ENCODE measurements around the gene BOD1.

BOD1 gene

DNA sequence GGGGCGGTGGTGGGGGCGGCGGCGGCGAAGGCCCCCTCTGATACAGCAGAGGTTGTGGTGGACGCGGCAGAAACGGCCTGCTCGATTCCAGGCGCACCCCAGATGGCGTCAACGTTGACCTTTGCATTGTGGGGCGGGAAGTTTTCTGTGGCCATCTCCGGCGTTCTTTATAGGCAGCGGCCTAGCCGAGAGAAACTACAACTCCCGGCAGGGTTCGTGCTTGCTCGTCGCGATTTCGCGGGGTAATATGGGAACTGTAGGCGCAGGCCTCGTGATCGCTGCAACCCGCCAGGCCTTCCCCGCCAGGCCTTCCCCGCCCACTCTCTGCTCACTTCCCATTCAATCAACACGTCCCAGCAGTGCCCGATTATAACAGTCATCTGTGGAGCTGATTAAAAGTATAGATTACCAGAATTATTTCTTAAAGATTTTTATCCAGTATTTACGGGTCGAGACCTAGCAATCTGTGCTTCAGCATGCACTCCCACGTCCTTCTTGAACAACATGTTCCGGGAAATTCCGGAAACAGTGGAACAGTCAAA, at the start of gene BOD1:
Gene BOD1, minus strand, starts transcription at position 74 of the 542 bp plus-strand sequence. CDS start 214 bp downstream, outside the sequence.
- peak; percentile 83 to 96 for DNase-seq (ENCODE audit: low read depth in 1 of 2, low spot score in 1 of 2)

DNA sequence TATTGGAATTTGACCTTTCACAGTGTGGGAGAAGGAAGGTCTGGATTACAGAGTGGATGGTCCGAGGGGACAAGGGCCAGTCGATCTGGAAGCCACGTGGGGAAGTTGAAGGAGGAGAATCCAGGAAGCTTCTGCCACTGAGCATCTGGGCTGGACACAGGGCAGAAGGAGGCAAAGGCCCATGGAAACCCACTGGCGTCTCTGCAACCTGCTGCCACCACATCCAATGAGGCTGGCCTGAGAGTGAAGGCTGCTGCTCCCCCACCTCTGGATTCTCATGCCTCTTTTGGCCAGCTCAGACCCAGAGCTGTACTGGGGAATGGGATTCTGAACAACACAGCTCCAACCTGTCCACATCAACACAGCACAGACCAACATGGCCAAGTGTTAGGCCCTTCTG, 48.9 kb upstream of the BOD1 start:
- no peak for DNase-seq (ENCODE audit: low read depth in 1 of 2, low spot score in 1 of 2)

- DNase-seq (ENCODE audit: low read depth in 1 of 2, low spot score in 1 of 2): no peak
These were observed 47.7 kb upstream of the BOD1 start for GRCh38 chr5:173664154-173664526.

DNA sequence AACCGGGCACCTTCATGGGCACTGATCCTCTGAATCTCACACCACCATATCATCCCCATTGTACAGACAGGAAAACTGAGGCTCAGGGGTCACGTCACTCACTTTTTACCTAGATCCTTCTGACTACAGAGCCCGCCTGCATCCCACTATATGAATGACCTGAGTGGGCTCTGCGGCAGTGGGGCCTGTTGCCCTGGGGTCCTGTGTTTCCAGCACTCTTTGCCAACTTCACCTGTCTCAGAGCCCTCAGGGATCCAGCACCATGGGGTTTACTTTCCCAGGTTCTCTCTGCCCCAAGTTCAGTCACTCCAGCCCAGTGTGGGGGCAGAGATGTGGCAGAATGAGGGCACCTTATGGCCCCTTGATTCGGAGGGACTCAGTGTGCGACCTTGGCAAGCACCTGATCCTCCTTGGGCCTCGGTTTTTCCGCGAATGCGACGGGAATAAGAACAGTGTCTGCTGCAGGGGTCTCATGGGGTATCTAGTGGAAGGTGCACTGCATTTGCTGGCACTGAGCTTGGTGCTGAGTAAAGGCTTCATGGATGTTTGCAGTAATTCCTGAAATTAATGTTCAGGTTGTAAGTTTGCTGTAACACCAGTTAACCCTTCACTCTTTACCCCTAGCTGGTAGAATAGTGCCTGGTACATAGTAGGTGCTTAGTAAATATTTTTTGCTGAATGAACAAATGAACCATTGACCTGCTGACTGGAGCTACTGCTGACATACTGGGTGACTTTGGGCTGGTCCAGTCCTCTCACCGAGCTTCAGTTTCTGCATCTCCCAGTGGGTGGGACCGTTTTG, 47.1 kb upstream of the BOD1 start:
- DNase-seq (ENCODE audit: low read depth in 1 of 2, low spot score in 1 of 2): no peak

DNA sequence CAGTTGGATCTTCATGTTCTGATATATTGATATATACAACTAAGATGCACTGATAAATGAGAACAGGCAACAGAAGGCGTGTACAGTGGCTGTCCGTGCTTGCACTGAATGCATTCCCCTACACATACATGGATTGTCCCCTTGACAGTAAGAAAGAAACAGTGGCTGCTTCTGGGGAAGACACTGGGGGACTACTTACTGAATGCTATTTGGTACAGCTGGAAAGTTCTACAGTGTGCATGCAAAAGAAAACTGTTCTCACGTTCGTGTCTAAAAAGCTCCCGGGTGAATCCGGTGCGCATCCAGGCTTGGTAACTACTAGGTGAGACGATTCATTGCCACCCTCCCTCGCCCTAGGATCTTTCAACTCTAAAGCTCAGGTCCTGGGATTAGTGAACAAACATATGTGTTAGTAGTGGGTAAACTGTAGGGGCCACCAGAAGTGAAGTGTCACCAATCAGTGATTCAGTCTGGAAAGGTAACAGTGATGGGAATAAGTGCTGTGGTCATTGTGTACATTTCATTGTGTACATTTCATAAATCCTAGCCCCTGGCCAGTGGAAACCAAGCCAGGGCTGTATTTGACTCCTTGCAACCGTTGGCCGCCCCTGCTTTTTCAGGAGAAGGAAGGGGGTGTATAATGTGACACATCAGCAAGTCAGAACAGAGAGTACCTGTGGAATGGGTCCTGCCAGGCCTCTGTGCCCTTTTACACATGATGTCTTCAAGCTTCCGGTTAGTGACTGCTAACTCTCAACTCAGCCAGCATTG, 46.3 kb upstream of the BOD1 start:
- DNase-seq (ENCODE audit: low read depth in 1 of 2, low spot score in 1 of 2): no peak

- no peak for DNase-seq (ENCODE audit: low read depth in 1 of 2, low spot score in 1 of 2)
These were observed 44.2 kb upstream of the BOD1 start for GRCh38 chr5:173660481-173661280.

DNA sequence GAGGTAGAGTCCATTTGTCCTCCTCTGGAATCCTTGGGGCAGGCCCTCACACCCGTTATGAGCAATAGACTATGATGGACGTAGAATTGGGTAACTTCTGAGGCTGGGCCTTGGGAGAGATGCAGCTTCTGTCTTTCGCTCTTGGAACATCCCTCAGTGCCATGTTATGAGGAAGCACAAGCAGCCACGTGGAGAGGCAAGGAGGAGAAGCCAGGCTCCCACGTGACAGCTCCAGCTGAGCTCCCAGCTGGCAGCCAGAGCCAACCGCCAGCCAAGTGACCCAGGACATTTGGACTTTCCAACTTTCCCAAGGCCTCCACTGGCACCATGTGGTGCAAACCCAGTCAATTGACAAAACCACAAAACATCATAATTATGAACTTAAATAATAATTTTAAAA, 43.0 kb upstream of the BOD1 start:
- no peak for DNase-seq (ENCODE audit: low read depth in 1 of 2, low spot score in 1 of 2)

DNA sequence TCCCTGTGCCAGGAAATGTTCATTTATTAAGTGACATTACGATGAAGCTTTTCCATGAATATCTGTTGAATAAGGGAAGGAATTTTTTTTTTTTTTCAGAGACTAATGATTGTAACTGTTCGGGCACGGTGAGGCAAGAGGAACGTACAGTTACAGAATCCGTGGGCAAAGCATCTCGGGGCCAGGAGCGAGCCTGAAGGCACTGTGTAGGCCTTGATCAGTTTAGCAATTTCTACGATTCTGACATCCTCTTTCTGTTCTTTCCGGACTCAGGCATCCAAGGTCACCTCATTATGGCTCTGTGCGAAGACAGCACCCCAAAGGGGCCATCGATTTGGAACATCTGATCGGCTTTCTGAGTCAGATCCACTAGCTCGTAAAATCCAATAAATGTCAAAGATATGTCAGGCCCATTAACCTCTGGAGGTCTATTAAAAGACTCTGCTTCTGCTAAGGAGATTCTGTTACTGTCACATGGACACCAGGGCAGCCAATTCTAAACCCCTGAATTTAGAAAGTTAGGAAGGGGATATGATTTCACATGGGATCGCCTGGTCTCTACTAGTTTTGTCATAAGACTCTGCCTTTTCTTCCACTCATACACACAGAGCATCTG, 41.4 kb upstream of the BOD1 start:
- no peak for DNase-seq (ENCODE audit: low read depth in 1 of 2, low spot score in 1 of 2)

- DNase-seq (ENCODE audit: low read depth in 1 of 2, low spot score in 1 of 2): no peak
These were observed 38.8 kb upstream of the BOD1 start for GRCh38 chr5:173655196-173655797.

GRCh38 chr5:173653822-173654523, 37.5 kb upstream of the BOD1 start:
- no peak for DNase-seq (ENCODE audit: low read depth in 1 of 2, low spot score in 1 of 2)

- no peak for DNase-seq (ENCODE audit: low read depth in 1 of 2, low spot score in 1 of 2)
These were observed 31.9 kb upstream of the BOD1 start for GRCh38 chr5:173648308-173648866.

DNA sequence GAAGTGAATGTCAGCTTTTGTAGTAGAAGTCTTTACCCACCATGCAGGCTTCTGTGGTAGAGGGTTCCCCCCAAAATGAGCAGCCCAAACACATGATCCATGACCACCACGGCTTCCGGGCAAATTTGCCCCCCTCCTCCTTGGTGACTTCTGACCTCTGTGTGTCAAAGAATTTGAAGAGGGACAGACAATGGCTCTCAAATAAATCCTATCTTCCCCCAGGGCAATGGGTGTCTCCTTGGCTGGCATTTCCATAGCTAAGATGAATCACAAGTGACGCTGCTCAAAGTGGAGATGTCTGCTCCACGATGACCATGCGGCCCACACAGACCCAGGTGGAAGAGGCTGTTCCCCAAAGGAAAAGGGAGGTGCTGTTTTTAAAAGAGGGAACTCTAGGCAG, 30.2 kb upstream of the BOD1 start:
- no peak for DNase-seq (ENCODE audit: low read depth in 1 of 2, low spot score in 1 of 2)

DNA sequence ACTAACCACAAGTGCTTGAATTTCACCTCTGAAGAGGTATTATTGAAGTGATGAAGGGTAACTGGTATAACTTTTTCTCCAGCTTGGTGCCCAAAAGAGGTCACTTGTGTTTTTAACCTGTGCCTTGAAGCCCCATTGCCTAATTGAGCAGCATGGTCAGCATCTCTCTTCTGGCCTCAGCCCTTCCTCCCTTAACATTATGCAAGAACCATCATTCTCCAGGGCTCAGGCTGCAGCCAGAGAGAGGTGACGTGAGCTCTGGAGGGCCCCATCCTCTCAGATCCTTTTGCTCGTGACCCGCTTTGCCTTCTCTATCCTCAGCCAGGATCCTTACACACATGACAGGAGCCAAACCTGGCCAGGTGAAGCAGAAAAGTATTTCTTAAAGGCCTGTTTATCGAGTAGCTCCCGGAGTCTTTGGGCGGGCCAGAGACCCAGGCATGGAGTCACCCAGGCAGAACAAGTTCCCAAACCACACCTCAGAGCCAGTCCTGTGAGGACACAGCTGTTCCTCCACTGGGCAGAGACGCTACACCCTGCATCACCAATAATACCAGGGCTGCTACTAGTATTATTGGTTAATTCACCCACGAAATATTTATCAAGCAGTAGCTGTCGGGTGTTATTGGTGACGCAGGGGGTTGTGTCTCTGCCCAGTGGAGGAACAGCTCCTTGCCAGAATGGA, 29.6 kb upstream of the BOD1 start:
- no peak for DNase-seq (ENCODE audit: low read depth in 1 of 2, low spot score in 1 of 2)

- no peak for DNase-seq (ENCODE audit: low read depth in 1 of 2, low spot score in 1 of 2)
These were observed 29.0 kb upstream of the BOD1 start for GRCh38 chr5:173645437-173645807.

- DNase-seq (ENCODE audit: low read depth in 1 of 2, low spot score in 1 of 2): no peak
These were observed 28.4 kb upstream of the BOD1 start for GRCh38 chr5:173644673-173645436.

DNA sequence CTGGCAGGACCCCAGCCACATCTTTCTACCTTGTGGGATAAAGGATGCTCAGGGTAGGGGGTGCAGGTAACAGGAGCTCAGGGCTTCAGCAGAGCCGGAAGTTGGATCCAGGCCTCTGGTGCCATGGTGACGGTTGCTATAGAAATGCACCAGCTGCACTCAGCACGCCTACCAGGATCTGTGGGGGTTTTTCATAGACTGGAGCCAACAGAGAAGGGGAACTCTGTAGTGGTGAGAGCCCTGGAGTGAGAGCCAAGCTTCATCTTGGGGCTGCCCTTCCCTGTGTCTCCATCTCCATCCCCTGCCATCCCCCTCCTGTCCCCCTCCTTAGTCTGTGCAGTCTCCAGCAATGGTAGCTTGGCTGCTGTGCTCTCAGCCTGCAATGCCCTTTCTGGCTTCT, 27.5 kb upstream of the BOD1 start:
- no peak for DNase-seq (ENCODE audit: low read depth in 1 of 2, low spot score in 1 of 2)

DNA sequence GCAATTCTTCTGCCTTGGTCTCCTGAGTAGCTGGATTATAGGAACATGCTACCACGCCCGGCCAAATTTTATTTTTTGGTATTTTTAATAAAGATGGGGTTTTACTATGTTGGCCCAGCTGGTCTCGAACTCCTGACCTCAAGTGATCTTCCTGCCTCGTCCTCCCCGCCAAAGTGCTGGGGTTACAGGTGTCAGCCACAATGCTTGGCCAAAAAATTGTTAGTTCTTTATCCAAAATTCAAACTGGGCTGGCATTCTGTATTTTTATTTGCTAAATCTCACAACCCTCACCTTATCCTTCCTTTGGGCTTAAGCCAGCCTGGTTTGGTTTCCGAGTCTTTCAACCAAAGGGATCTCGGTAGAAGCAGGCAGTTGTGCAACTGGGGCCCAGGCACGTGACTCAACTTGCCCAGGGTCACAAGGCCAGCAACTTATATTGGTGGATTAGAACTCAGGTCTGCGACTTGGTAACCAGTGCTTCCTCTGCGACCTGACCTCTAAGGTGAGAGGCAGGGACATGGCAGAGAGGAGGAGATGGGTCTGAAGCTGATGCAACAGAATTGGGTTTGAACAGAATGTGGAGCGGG, 26.5 kb upstream of the BOD1 start:
- DNase-seq (ENCODE audit: low read depth in 1 of 2, low spot score in 1 of 2): no peak

DNA sequence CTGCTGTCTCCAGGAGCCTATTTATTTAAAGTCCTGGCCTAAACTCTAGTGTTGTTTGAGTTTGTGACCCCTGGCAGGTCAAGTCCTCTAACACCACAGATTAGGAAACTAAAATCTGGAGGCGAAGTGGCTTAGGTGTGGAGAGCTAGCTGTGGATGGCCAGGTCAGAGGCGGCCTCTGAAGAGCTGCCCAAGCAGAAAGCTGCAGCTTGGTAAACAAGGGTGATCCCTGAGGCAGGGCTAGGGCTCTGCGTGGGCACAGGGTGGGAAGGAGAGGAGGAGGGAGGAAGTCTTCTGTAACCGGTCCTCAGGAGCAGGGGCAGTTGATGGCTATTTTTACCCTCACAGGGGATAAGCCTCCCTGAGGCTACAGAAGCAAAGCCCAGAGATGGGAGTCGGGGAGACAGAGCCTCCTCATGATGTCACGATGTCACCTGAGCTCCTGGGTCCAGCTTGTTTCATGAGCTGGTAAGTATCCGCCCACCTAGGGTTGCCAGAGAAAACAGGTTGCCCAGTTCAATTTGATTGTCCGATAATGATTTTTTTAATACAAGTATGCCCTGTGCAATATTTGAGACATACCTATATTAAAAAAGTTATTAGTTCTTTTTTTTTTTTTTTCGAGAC, 25.9 kb upstream of the BOD1 start:
- no peak for DNase-seq (ENCODE audit: low read depth in 1 of 2, low spot score in 1 of 2)

Measured in activated CD4-positive, alpha-beta T cell treated with anti-CD3 and anti-CD28 coated beads, Interleukin-2, amount 50 U/mL, for 24 hours (primary cell).